Right lobe of liver (tissue), 6 donors: ENCODE results near the gene NT5E. TPM values are rescaled to one million over a fixed set of nuclear protein-coding genes. Genes with fewer than 3 reads are reported as not detected.

ENCODE experiments used
- ATAC-seq, 4 donors: fragments of 200-7000 bp; cut with Tn5 transposase; one replicate each; pipeline ENCODE4 v1.9.1; 2020; ENCODE audit warnings: mild to moderate bottlenecking in 4 of 4, moderate library complexity in 4 of 4
- DNase-seq, 3 donors: peaks; one replicate each; pipeline ENCODE4 v3.0.0-alpha.2; 2020
- H3K27ac ChIP-seq, 3 donors: fragments of 200-600 bp; one replicate each; pipeline ENCODE4 v1.8.0; 2022
- H3K27me3 ChIP-seq, 2 donors: fragments of 200-600 bp; one replicate each; pipeline ENCODE4 v1.8.0; 2022
- H3K36me3 ChIP-seq, 4 donors: fragments of 200-600 bp; sonication (generic) in 1 of 4; one replicate each; pipeline versions ENCODE4 v1.5.1 to v1.8.0; 2017 to 2022; ENCODE audit warnings: control low read depth in 1 of 4
- H3K4me1 ChIP-seq, 4 donors: fragments of 200-600 bp; sonication (generic) in 1 of 4; one replicate each; pipeline versions ENCODE4 v1.5.1 to v1.8.0; 2017 to 2022; ENCODE audit warnings: control low read depth in 1 of 4
- H3K4me3 ChIP-seq, 3 donors: fragments of 200-600 bp; one replicate each; pipeline ENCODE4 v1.8.0; 2022
- H3K9me3 ChIP-seq, 4 donors: fragments of 200-600 bp; sonication (generic) in 1 of 4; one replicate each; pipeline versions ENCODE4 v1.5.1 to v1.8.0; 2017 to 2022; ENCODE audit warnings: control low read depth in 1 of 4
- CTCF ChIP-seq, 4 donors: fragments of 200-600 bp in 3 of 4; fragments of 450-650 bp in 1 of 4; IDR thresholded peaks; one replicate each; pipeline versions ENCODE4 v1.5.1 to v1.8.0; 2016 to 2022; ENCODE audit warnings: antibody characterized with exemption in 4 of 4, mild to moderate bottlenecking in 2 of 4
- POLR2A ChIP-seq: fragments of 450-650 bp; IDR thresholded peaks from one replicate; pipeline ENCODE4 v1.6.1; 2017; ENCODE audit warnings: antibody characterized with exemption, mild to moderate bottlenecking
- WGBS: methylation state at CpG from one replicate; pipeline ENCODE4 v1.1.6; 2018; ENCODE audit warnings: low coverage, low lambda C conversion rate; ENCODE audit not compliant: insufficient coverage; ENCODE audit errors: missing lambda C conversion rate; 5-methylcytosine and 5-hydroxymethylcytosine counted together
- intact Hi-C, 2 donors: fragments of 100-400 bp; cut with DNase I; formaldehyde crosslinking; loops; one replicate each; pipeline versions ENCODE4 v1.11.2 to v1.14.1; 2022
- total RNA-seq, 6 experiments: library from RNA; depleted of rRNA in 2 of 6; stranded (reverse); fragments of >200 nt in 2 of 6; fragmentation: NEBNext Ultra II Directional in 3 of 6; extraction: Animal tissue kit (Norgen Biotek cat#: 25700) in 3 of 6; gene quantifications; one replicate each; pipeline versions ENCODE4 v1.1.0 to v1.2.4, GENCODE V29; 2016 to 2023
- donor health status: DM: no; HTN: yes; CAD: no.
- donor health status: DM: no; HTN: no; CAD: no.
- donor health status: DM: no; HTN: no; CAD: no.
- donor health status: DM: no; HTN: yes; CAD: no.
- donor health status: DM: no; HTN: yes; CAD: no.

The NT5E gene
- total RNA-seq, 6 experiments from 2014 or later = 19.3 to 31.8 (median 25.8) TPM

DNA sequence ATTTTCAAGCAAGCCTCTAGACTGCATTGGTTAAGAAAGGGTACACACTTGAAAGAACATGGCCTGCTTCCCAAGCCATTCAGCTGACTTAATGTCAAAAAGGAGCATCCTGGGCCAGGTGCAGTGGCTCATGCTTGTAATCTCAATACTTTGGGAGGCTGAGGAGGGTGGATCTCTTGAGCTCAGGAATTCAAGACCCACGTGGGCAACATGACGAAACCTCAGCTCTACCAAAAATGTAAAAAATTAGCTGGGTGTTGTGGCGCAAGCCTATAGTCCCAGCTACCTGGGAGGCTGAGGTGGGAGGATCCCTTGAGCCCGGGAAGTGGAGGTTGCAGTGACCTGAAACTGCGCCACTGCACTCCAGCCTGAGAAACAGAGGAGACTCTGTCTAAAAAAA lies 26.9 kb upstream of the NT5E start:
- H3K9me3 ChIP-seq = peaks cover 0 to 6% (median 0%) of the 10 kb centered on the region in 4 donors
- intact Hi-C loops = no loop called here
- no peak overlapping the region for H3K27ac ChIP-seq
- 89% methylated on average over 2 of the region's 5 CpGs for WGBS
- no peaks in the 10 kb centered on the region for H3K36me3 ChIP-seq
- no peak for ATAC-seq
- TF ChIP-seq POLR2A = no peak
- no peak for TF ChIP-seq CTCF (IDR thresholded peaks at IDR 0.05)
- DNase-seq = no peak
- H3K27me3 ChIP-seq = no peaks in the 10 kb centered on the region
- no peaks in the 10 kb centered on the region for H3K4me1 ChIP-seq
- H3K4me3 ChIP-seq = no peak overlapping the region

GRCh38 chr6:85424981-85425380 lies 24.9 kb upstream of the NT5E start:
- no peak for TF ChIP-seq POLR2A
- no peak for TF ChIP-seq CTCF (IDR thresholded peaks at IDR 0.05)
- DNase-seq (no peak), ATAC-seq (no peak)
- no peak overlapping the region for H3K4me3 ChIP-seq
- peaks cover 0 to 1% (median 0%) of the 10 kb centered on the region in 4 donors for H3K4me1 ChIP-seq
- no peak overlapping the region for H3K27ac ChIP-seq
- H3K36me3 ChIP-seq = no peaks in the 10 kb centered on the region
- intact Hi-C loops = no loop called here
- WGBS = 85% methylated on average over 2 of the region's 2 CpGs
- no peaks in the 10 kb centered on the region for H3K27me3 ChIP-seq
- peaks cover 0 to 6% (median 0%) of the 10 kb centered on the region in 4 donors for H3K9me3 ChIP-seq

DNA sequence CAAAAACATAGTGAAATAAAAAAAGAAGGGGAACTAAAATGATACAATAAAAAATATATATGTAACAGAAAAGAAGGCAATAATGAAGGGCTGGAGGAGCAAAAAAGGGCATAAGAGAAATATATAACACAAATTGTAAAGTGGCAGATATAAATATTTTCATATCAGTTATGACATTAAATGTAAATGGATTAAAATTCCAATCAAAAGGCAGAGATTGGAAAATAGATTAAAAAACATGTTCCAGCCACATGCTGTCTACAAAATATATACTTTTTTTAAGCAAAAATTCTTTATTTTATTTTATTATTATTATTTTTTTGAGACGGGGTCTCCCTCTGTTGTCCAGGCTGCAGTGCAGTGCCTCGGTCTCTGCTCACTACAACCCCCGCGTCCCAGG lies 23.9 kb upstream of the NT5E start:
- H3K9me3 ChIP-seq = peaks cover 0 to 6% (median 0%) of the 10 kb centered on the region in 4 donors
- ATAC-seq (no peak), DNase-seq (no peak)
- H3K4me1 ChIP-seq = peaks cover 0 to 1% (median 0%) of the 10 kb centered on the region in 4 donors
- H3K27ac ChIP-seq = no peak overlapping the region
- no peaks in the 10 kb centered on the region for H3K36me3 ChIP-seq
- WGBS = 87% methylated on average over 4 of the region's 4 CpGs
- intact Hi-C loops = no loop called here
- H3K4me3 ChIP-seq = no peak overlapping the region
- no peaks in the 10 kb centered on the region for H3K27me3 ChIP-seq
- TF ChIP-seq POLR2A (no peak), CTCF (IDR thresholded peaks at IDR 0.05) (no peak)

- intact Hi-C loops = no loop called here
- Histone ChIP-seq H3K36me3 (no peaks in the 10 kb centered on the region), H3K4me3 (no peak overlapping the region), H3K27me3 (no peaks in the 10 kb centered on the region), H3K27ac (no peak overlapping the region), H3K9me3 (peaks cover 0 to 6% (median 0%) of the 10 kb centered on the region in 4 donors), H3K4me1 (peaks cover 0 to 1% (median 0%) of the 10 kb centered on the region in 4 donors)
- no peak for DNase-seq
- TF ChIP-seq CTCF (IDR thresholded peaks at IDR 0.05) (no peak), POLR2A (no peak)
- 100% methylated on average over 1 of the region's 1 CpG for WGBS
- no peak for ATAC-seq
Observed at GRCh38 chr6:85428486-85428885, 21.4 kb upstream of the NT5E start.

DNA sequence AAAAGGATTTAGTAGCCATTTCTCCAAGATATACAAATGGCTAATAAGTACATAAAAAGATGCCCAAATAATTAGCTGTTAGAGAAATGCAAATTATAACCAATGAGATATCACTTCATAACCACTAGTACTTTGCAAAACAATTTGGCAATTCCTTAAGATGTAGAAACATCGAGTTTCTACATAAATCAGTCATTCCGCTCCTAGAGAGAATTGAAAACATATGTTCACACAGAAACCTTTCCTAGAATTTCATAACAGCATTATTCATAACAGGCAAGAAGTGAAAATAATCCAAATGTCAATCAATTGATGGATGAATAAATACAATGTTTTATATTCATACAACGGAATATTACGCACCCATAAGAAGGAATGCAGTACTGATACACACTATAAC lies 20.5 kb upstream of the NT5E start:
- H3K27ac ChIP-seq = no peak overlapping the region
- no peak overlapping the region for H3K4me3 ChIP-seq
- H3K27me3 ChIP-seq = no peaks in the 10 kb centered on the region
- ATAC-seq = no peak
- 86% methylated on average over 4 of the region's 4 CpGs for WGBS
- H3K9me3 ChIP-seq = peaks cover 0 to 6% (median 0%) of the 10 kb centered on the region in 4 donors
- intact Hi-C loops = no loop called here
- DNase-seq = no peak
- peaks cover 0 to 1% (median 0%) of the 10 kb centered on the region in 4 donors for H3K4me1 ChIP-seq
- no peaks in the 10 kb centered on the region for H3K36me3 ChIP-seq
- TF ChIP-seq POLR2A = no peak
- no peak for TF ChIP-seq CTCF (IDR thresholded peaks at IDR 0.05)
